ENCODE data around the gene NLRP1. TPM values are rescaled to one million over a fixed set of nuclear protein-coding genes. Genes with fewer than 3 reads are reported as not detected.

NLRP1 gene
- total and polyA plus RNA-seq, 2 of the 13 experiments (the other 11 are each of a cell fraction or from before 2014, with no cell fraction given) = 3.4 to 3.7 TPM

DNA sequence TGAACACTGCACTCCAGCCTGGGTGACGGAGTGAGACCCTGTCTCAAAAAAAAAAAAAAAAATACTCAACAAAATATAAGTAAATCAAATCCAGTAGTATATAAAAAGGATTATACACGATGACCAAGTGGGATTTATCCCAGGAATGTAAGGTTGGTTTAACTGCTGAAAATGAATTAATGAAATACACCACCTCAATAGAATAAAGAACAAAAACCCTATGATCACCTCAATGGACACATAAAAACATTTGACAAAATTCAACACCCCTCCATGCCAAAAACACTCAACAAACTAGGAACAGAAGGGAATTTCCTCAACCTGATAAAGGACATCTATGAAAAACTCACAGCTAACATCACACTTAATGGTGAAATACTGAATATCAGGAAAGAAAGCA is 91.3 kb downstream of the NLRP1 start (continued):
- TF ChIP-seq, protein P1, sequence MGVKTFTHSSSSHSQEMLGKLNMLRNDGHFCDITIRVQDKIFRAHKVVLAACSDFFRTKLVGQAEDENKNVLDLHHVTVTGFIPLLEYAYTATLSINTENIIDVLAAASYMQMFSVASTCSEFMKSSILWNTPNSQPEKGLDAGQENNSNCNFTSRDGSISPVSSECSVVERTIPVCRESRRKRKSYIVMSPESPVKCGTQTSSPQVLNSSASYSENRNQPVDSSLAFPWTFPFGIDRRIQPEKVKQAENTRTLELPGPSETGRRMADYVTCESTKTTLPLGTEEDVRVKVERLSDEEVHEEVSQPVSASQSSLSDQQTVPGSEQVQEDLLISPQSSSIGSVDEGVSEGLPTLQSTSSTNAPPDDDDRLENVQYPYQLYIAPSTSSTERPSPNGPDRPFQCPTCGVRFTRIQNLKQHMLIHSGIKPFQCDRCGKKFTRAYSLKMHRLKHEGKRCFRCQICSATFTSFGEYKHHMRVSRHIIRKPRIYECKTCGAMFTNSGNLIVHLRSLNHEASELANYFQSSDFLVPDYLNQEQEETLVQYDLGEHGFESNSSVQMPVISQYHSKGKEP (CRISPR knock-in tag; IDR thresholded peaks at IDR 0.05) = no peak
- TF ChIP-seq, protein P2, sequence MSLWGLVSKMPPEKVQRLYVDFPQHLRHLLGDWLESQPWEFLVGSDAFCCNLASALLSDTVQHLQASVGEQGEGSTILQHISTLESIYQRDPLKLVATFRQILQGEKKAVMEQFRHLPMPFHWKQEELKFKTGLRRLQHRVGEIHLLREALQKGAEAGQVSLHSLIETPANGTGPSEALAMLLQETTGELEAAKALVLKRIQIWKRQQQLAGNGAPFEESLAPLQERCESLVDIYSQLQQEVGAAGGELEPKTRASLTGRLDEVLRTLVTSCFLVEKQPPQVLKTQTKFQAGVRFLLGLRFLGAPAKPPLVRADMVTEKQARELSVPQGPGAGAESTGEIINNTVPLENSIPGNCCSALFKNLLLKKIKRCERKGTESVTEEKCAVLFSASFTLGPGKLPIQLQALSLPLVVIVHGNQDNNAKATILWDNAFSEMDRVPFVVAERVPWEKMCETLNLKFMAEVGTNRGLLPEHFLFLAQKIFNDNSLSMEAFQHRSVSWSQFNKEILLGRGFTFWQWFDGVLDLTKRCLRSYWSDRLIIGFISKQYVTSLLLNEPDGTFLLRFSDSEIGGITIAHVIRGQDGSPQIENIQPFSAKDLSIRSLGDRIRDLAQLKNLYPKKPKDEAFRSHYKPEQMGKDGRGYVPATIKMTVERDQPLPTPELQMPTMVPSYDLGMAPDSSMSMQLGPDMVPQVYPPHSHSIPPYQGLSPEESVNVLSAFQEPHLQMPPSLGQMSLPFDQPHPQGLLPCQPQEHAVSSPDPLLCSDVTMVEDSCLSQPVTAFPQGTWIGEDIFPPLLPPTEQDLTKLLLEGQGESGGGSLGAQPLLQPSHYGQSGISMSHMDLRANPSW (CRISPR knock-in tag; IDR thresholded peaks at IDR 0.05; ENCODE audit: borderline replicate concordance) = no peak
- no peak for TF ChIP-seq ZZZ3 (CRISPR knock-in tag; IDR thresholded peaks at IDR 0.05; ENCODE audit: borderline replicate concordance)
- TF ChIP-seq ZNF883 (CRISPR knock-in tag; IDR thresholded peaks at IDR 0.05; ENCODE audit: not compliant biosample characterization) = no peak
- no peak for TF ChIP-seq POLR2AphosphoS5 (IDR thresholded peaks at IDR 0.05; ENCODE audit: low read depth, low read length)
- no peak for TF ChIP-seq PCBP2 (optimal IDR thresholded peaks at IDR 0.05; ENCODE audit: low read depth, low read length, poor library complexity, severe bottlenecking)
- TF ChIP-seq GTF2F1 (IDR thresholded peaks at IDR 0.05; ENCODE audit: low read length) = no peak
- TF ChIP-seq, protein P3, sequence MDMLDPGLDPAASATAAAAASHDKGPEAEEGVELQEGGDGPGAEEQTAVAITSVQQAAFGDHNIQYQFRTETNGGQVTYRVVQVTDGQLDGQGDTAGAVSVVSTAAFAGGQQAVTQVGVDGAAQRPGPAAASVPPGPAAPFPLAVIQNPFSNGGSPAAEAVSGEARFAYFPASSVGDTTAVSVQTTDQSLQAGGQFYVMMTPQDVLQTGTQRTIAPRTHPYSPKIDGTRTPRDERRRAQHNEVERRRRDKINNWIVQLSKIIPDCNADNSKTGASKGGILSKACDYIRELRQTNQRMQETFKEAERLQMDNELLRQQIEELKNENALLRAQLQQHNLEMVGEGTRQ (IDR thresholded peaks at IDR 0.05; ENCODE audit: low read depth, low read length) = no peak
- TF ChIP-seq, protein P3 (CRISPR knock-in tag; IDR thresholded peaks at IDR 0.05; ENCODE audit: borderline replicate concordance) = no peak
- TF ChIP-seq ZNF367 (CRISPR knock-in tag; IDR thresholded peaks at IDR 0.05; ENCODE audit: borderline replicate concordance) = no peak
- no peak for TF ChIP-seq GATAD1 (CRISPR knock-in tag; IDR thresholded peaks at IDR 0.05)
- no peak for TF ChIP-seq ZNF501 (CRISPR knock-in tag; IDR thresholded peaks at IDR 0.05)
- no peak for TF ChIP-seq ZNF224 (CRISPR knock-in tag; IDR thresholded peaks at IDR 0.05)
- no peak for TF ChIP-seq RAD21 (CRISPR knock-in tag; IDR thresholded peaks at IDR 0.05)
- TF ChIP-seq KLF15 (CRISPR knock-in tag; IDR thresholded peaks at IDR 0.05; ENCODE audit: borderline replicate concordance) = no peak

All from HepG2 (cell line).